ENCODE measurements around the gene PGF.

Gene PGF

GRCh38 chr14:74978416-74978947 lies 23.1 kb upstream of the PGF start:
- no peak for DNase-seq (ENCODE audit: low read depth, low spot score)

- no peak for DNase-seq (ENCODE audit: low read depth, low spot score)
These were observed 22.5 kb upstream of the PGF start for GRCh38 chr14:74977901-74978385.

GRCh38 chr14:74977164-74977900 lies 21.9 kb upstream of the PGF start:
- no peak for DNase-seq (ENCODE audit: low read depth, low spot score)

GRCh38 chr14:74976264-74977113 lies 21.1 kb upstream of the PGF start:
- no peak for DNase-seq (ENCODE audit: low read depth, low spot score)

GRCh38 chr14:74975059-74975810 lies 19.8 kb upstream of the PGF start:
- no peak for DNase-seq (ENCODE audit: low read depth, low spot score)

- no peak for DNase-seq (ENCODE audit: low read depth, low spot score)
These were observed 19.1 kb upstream of the PGF start for GRCh38 chr14:74974364-74975058.

- no peak for DNase-seq (ENCODE audit: low read depth, low spot score)
These were observed 18.5 kb upstream of the PGF start for GRCh38 chr14:74973905-74974363.

- no peak for DNase-seq (ENCODE audit: low read depth, low spot score)
These were observed 17.7 kb upstream of the PGF start for GRCh38 chr14:74973003-74973653.

- DNase-seq (ENCODE audit: low read depth, low spot score): no peak
These were observed 13.4 kb upstream of the PGF start for GRCh38 chr14:74968811-74969210.

- no peak for DNase-seq (ENCODE audit: low read depth, low spot score)
These were observed 10.2 kb upstream of the PGF start for GRCh38 chr14:74965486-74966153.

GRCh38 chr14:74964787-74965485 lies 9.5 kb upstream of the PGF start:
- no peak for DNase-seq (ENCODE audit: low read depth, low spot score)

- DNase-seq (ENCODE audit: low read depth, low spot score): no peak
These were observed 8.4 kb upstream of the PGF start for GRCh38 chr14:74963705-74964271.

- no peak for DNase-seq (ENCODE audit: low read depth, low spot score)
These were observed 7.8 kb upstream of the PGF start for GRCh38 chr14:74963178-74963704.

- no peak for DNase-seq (ENCODE audit: low read depth, low spot score)
These were observed 7.1 kb upstream of the PGF start for GRCh38 chr14:74962493-74962892.

- no peak for DNase-seq (ENCODE audit: low read depth, low spot score)
These were observed 6.6 kb upstream of the PGF start for GRCh38 chr14:74962046-74962445.

- DNase-seq (ENCODE audit: low read depth, low spot score): no peak
These were observed 6.0 kb upstream of the PGF start for GRCh38 chr14:74961238-74961911.

- DNase-seq (ENCODE audit: low read depth, low spot score): no peak
These were observed 5.3 kb upstream of the PGF start for GRCh38 chr14:74960736-74961135.

GRCh38 chr14:74959596-74960180 lies 4.3 kb upstream of the PGF start:
- DNase-seq (ENCODE audit: low read depth, low spot score): no peak

Measured in smooth muscle cell of the brain vasculature (primary cell).